ENCODE measurements around the gene SERPINB3.
"Not testable (repeated sequence)": the region's sequence is repeated elsewhere in the genome, so short reads cannot be mapped to it uniquely, and the experiment has no call there.

The SERPINB3 gene

GRCh38 chr18:63661750-63662149, at the start of gene SERPINB3:
Gene SERPINB3, minus strand, starts transcription at chr18:63661893. Its CDS starts 677 bp downstream, at chr18:63661216.
- not testable (repeated sequence) for H3K27ac ChIP-seq (ENCODE audit: low read depth, low read length); H3F3A ChIP-seq (ENCODE audit: control insufficient read depth, insufficient read depth); H3K36me3 ChIP-seq (ENCODE audit: control insufficient read depth, low read length); H3K4me2 ChIP-seq (ENCODE audit: low read length); H3K9me2 ChIP-seq (replicated peaks; ENCODE audit: control insufficient read depth, low read length); H3K79me2 ChIP-seq (ENCODE audit: control insufficient read depth, low read length); H3K4me3 ChIP-seq (ENCODE audit: low read length); H3K4me1 ChIP-seq (ENCODE audit: control insufficient read depth, low read length); H3K9me3 ChIP-seq (ENCODE audit: control insufficient read depth, insufficient read depth, low read length); H4K20me1 ChIP-seq (ENCODE audit: control insufficient read depth, insufficient read depth, low read depth, low read length); H3K27me3 ChIP-seq (ENCODE audit: control insufficient read depth, low read length)

GRCh38 chr18:63708650-63709049, 47.0 kb upstream of the SERPINB3 start:
- Histone ChIP-seq H4K20me1 (ENCODE audit: control insufficient read depth, insufficient read depth, low read depth, low read length) (no peaks in the 10 kb centered on the region), H3K36me3 (ENCODE audit: control insufficient read depth, low read length) (no peaks in the 10 kb centered on the region), H3K79me2 (ENCODE audit: control insufficient read depth, low read length) (no peaks in the 10 kb centered on the region), H3K4me1 (ENCODE audit: control insufficient read depth, low read length) (no peaks in the 10 kb centered on the region), H3K4me2 (ENCODE audit: low read length) (no peak overlapping the region), H3K27ac (ENCODE audit: low read depth, low read length) (no peak overlapping the region), H3K4me3 (ENCODE audit: low read length) (no peak overlapping the region), H3K27me3 (ENCODE audit: control insufficient read depth, low read length) (no peaks in the 10 kb centered on the region), H3K9me2 (replicated peaks; ENCODE audit: control insufficient read depth, low read length) (no peaks in the 10 kb centered on the region), H3F3A (ENCODE audit: control insufficient read depth, insufficient read depth) (no peaks in the 10 kb centered on the region), H3K9me3 (ENCODE audit: control insufficient read depth, insufficient read depth, low read length) (no peaks in the 10 kb centered on the region)
- TF ChIP-seq CTCF (IDR thresholded peaks at IDR 0.05; ENCODE audit: low read depth, low read length, poor library complexity, severe bottlenecking) (no peak), EZH2phosphoT487 (IDR thresholded peaks at IDR 0.05; ENCODE audit: borderline replicate concordance, low read length) (no peak)

GRCh38 chr18:63707816-63708215, 46.1 kb upstream of the SERPINB3 start:
- Histone ChIP-seq H3K4me1 (ENCODE audit: control insufficient read depth, low read length) (no peaks in the 10 kb centered on the region), H3K9me3 (ENCODE audit: control insufficient read depth, insufficient read depth, low read length) (no peaks in the 10 kb centered on the region), H3K36me3 (ENCODE audit: control insufficient read depth, low read length) (no peaks in the 10 kb centered on the region)

GRCh38 chr18:63705401-63705800, 43.7 kb upstream of the SERPINB3 start:
- no peak overlapping the region for H3K27ac ChIP-seq (ENCODE audit: low read depth, low read length)
- H3K4me2 ChIP-seq (ENCODE audit: low read length), result no peak overlapping the region
- no peaks in the 10 kb centered on the region for H3K36me3 ChIP-seq (ENCODE audit: control insufficient read depth, low read length)
- no peaks in the 10 kb centered on the region for H3K9me3 ChIP-seq (ENCODE audit: control insufficient read depth, insufficient read depth, low read length)
- TF ChIP-seq EZH2phosphoT487 (IDR thresholded peaks at IDR 0.05; ENCODE audit: borderline replicate concordance, low read length) (no peak), CTCF (IDR thresholded peaks at IDR 0.05; ENCODE audit: low read depth, low read length, poor library complexity, severe bottlenecking) (no peak)
- H3K79me2 ChIP-seq (ENCODE audit: control insufficient read depth, low read length), result no peaks in the 10 kb centered on the region
- H4K20me1 ChIP-seq (ENCODE audit: control insufficient read depth, insufficient read depth, low read depth, low read length), result no peaks in the 10 kb centered on the region
- no peaks in the 10 kb centered on the region for H3K9me2 ChIP-seq (replicated peaks; ENCODE audit: control insufficient read depth, low read length)
- H3F3A ChIP-seq (ENCODE audit: control insufficient read depth, insufficient read depth), result no peaks in the 10 kb centered on the region
- no peak overlapping the region for H3K4me3 ChIP-seq (ENCODE audit: low read length)
- no peaks in the 10 kb centered on the region for H3K27me3 ChIP-seq (ENCODE audit: control insufficient read depth, low read length)
- no peaks in the 10 kb centered on the region for H3K4me1 ChIP-seq (ENCODE audit: control insufficient read depth, low read length)

More at GRCh38 chr18:63707816-63708215, 46.1 kb upstream of the SERPINB3 start:
- H3K4me2 ChIP-seq (ENCODE audit: low read length), result no peak overlapping the region
- no peak for TF ChIP-seq EZH2phosphoT487 (IDR thresholded peaks at IDR 0.05; ENCODE audit: borderline replicate concordance, low read length)
- no peak for TF ChIP-seq CTCF (IDR thresholded peaks at IDR 0.05; ENCODE audit: low read depth, low read length, poor library complexity, severe bottlenecking)
- H3K27me3 ChIP-seq (ENCODE audit: control insufficient read depth, low read length), result no peaks in the 10 kb centered on the region
- no peaks in the 10 kb centered on the region for H3K9me2 ChIP-seq (replicated peaks; ENCODE audit: control insufficient read depth, low read length)
- no peaks in the 10 kb centered on the region for H3K79me2 ChIP-seq (ENCODE audit: control insufficient read depth, low read length)
- no peaks in the 10 kb centered on the region for H3F3A ChIP-seq (ENCODE audit: control insufficient read depth, insufficient read depth)
- H4K20me1 ChIP-seq (ENCODE audit: control insufficient read depth, insufficient read depth, low read depth, low read length), result no peaks in the 10 kb centered on the region
- no peak overlapping the region for H3K4me3 ChIP-seq (ENCODE audit: low read length)
- no peak overlapping the region for H3K27ac ChIP-seq (ENCODE audit: low read depth, low read length)
